GM23248 (cell line): Measurements from ENCODE around the gene MACROD2. TPM values are rescaled to one million over a fixed set of nuclear protein-coding genes. Genes with fewer than 3 reads are reported as not detected.

Experiments
- DNase-seq: peaks from one replicate; pipeline ENCODE4 v3.0.0-alpha.2; 2015
- H2AFZ ChIP-seq: fragments of 200-600 bp; sonication (generic); 2 replicates; pipeline ENCODE4 v1.6.1; 2016; ENCODE audit warnings: antibody characterized with exemption
- H3F3A ChIP-seq: fragments of 200-600 bp; sonication (generic); 2 replicates; pipeline ENCODE4 v1.6.1; 2016; ENCODE audit warnings: mild to moderate bottlenecking, antibody characterized with exemption, mixed run types; ENCODE audit not compliant: insufficient read depth
- H3K27ac ChIP-seq: fragments of 200-600 bp; sonication (generic); 2 replicates; pipeline ENCODE4 v1.5.1; 2016; ENCODE audit warnings: mild to moderate bottlenecking
- H3K27me3 ChIP-seq: fragments of 200-600 bp; sonication (generic); replicated peaks from 2 replicates; pipeline ENCODE4 v1.6.1; 2016; ENCODE audit warnings: mild to moderate bottlenecking; ENCODE audit not compliant: insufficient read depth
- H3K36me3 ChIP-seq: fragments of 200-600 bp; sonication (generic); 2 replicates; pipeline ENCODE4 v1.6.1; 2016; ENCODE audit warnings: low read depth, mild to moderate bottlenecking
- H3K4me1 ChIP-seq: fragments of 200-600 bp; sonication (generic); 2 replicates; pipeline ENCODE4 v1.6.1; 2016; ENCODE audit warnings: mild to moderate bottlenecking; ENCODE audit not compliant: insufficient read depth
- H3K4me2 ChIP-seq: fragments of 200-600 bp; sonication (generic); one replicate; pipeline ENCODE4 v1.6.1; 2016; ENCODE audit warnings: mild to moderate bottlenecking; ENCODE audit not compliant: unreplicated experiment
- H3K4me3 ChIP-seq: fragments of 200-600 bp; sonication (generic); 2 replicates; pipeline ENCODE4 v1.5.1; 2016; ENCODE audit warnings: mild to moderate bottlenecking
- H3K79me2 ChIP-seq: fragments of 200-600 bp; sonication (generic); 2 replicates; pipeline ENCODE4 v1.6.1; 2016; ENCODE audit warnings: mild to moderate bottlenecking; ENCODE audit not compliant: insufficient read depth
- H3K9ac ChIP-seq: fragments of 200-600 bp; sonication (generic); 2 replicates; pipeline ENCODE4 v1.6.1; 2016; ENCODE audit warnings: mild to moderate bottlenecking
- H3K9me2 ChIP-seq: fragments of 200-600 bp; sonication (generic); 2 replicates; pipeline ENCODE4 v1.6.1; 2016; ENCODE audit warnings: mixed run types, mild to moderate bottlenecking, moderate library complexity; ENCODE audit not compliant: insufficient read depth
- H3K9me3 ChIP-seq: fragments of 200-600 bp; sonication (generic); one replicate; pipeline ENCODE4 v1.6.1; 2017; ENCODE audit warnings: low read depth
- H4K20me1 ChIP-seq: fragments of 200-600 bp; sonication (generic); 2 replicates; pipeline ENCODE4 v1.6.0; 2016; ENCODE audit not compliant: insufficient read depth
- EZH2 ChIP-seq: fragments of 200-600 bp; sonication (generic); IDR thresholded peaks from 2 replicates; pipeline ENCODE4 v1.6.1; 2018; ENCODE audit warnings: antibody characterized with exemption, mild to moderate bottlenecking; ENCODE audit not compliant: insufficient read depth, poor library complexity, severe bottlenecking
- EZH2phosphoT487 ChIP-seq: fragments of 200-600 bp; sonication (generic); IDR thresholded peaks from 2 replicates; pipeline ENCODE4 v1.6.1; 2018; ENCODE audit warnings: antibody characterized with exemption, moderate library complexity, mild to moderate bottlenecking, low read depth; ENCODE audit not compliant: insufficient read depth
- WGBS, 2 experiments: methylation state at CpG; one replicate each; pipeline ENCODE4 v1.1.6; 2015 to 2017; ENCODE audit warnings: low lambda C conversion rate in 2 of 2, low coverage in 1 of 2; ENCODE audit errors: missing lambda C conversion rate in 2 of 2; 5-methylcytosine and 5-hydroxymethylcytosine counted together
- in situ Hi-C: fragments of 300-500 bp; cut with MboI; formaldehyde crosslinking; loops from 2 replicates; pipeline ENCODE4 v1.15.0; 2020
- polyA plus RNA-seq: library from polyadenylated mRNA; unstranded; fragments of >200 nt; fragmentation: Nextera tagmentation; extraction: Ambion mirVana; gene quantifications from 2 replicates; pipeline ENCODE4 v1.2.1, GENCODE V29; 2016
- total RNA-seq: library from RNA; depleted of rRNA; stranded (reverse); fragments of >200 nt; shearing (Covaris generic); gene quantifications from 2 replicates; pipeline ENCODE4 v1.2.3, GENCODE V29; 2014

Gene MACROD2
- total and polyA plus RNA-seq, 2 experiments from 2014 or later, result 1.1 to 3.1 TPM

GRCh38 chr20:15625981-15626380, 1630.7 kb downstream of the MACROD2 start:
- no peak overlapping the region for H3K4me2 ChIP-seq
- H3K4me3 ChIP-seq, result no peak overlapping the region
- H3K36me3 ChIP-seq, result no peaks in the 10 kb centered on the region
- no peak overlapping the region for H2AFZ ChIP-seq
- H3K27ac ChIP-seq, result no peak overlapping the region
- no peak for DNase-seq
- in situ Hi-C loops, result no loop called here
- no peaks in the 10 kb centered on the region for H3K9me3 ChIP-seq
- no peaks in the 10 kb centered on the region for H4K20me1 ChIP-seq
- no peaks in the 10 kb centered on the region for H3K79me2 ChIP-seq
- H3K4me1 ChIP-seq, result no peaks in the 10 kb centered on the region
- no peak overlapping the region for H3K9ac ChIP-seq
- TF ChIP-seq EZH2phosphoT487, result no peak
- TF ChIP-seq EZH2, result no peak
- no peaks in the 10 kb centered on the region for H3F3A ChIP-seq
- no peaks in the 10 kb centered on the region for H3K27me3 ChIP-seq
- WGBS, 2 experiments, result 50 to 67% methylated on average over 2 of the region's 2 CpGs
- H3K9me2 ChIP-seq, result no peaks in the 10 kb centered on the region

DNA sequence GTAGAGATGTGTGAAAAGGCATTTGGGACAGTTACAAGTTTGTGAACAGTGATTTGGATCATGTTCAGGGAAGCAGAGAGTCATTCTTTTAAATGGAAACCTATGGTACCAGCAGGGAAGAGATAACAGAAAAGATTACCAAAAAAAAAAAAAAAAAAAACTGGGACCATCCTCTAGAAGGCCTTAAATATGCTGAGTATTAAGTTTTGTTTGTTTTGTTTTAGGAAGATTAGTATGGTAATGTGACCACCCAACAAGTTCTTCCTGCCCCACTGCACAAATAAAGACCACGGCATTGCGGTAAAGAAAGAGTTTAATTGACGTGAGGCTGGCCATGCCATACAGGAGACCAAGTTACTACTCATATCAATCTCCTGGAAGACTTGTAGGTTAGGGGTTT, 1631.8 kb downstream of the MACROD2 start:
- H3K27me3 ChIP-seq, result no peaks in the 10 kb centered on the region
- H3K36me3 ChIP-seq, result no peaks in the 10 kb centered on the region
- no peak for DNase-seq
- H2AFZ ChIP-seq, result no peak overlapping the region
- WGBS, 2 experiments, result 59 to 67% methylated on average over 3 of the region's 3 CpGs
- no peak overlapping the region for H3K27ac ChIP-seq
- no peaks in the 10 kb centered on the region for H3K79me2 ChIP-seq
- no peaks in the 10 kb centered on the region for H4K20me1 ChIP-seq
- TF ChIP-seq EZH2 (no peak), EZH2phosphoT487 (no peak)
- no peaks in the 10 kb centered on the region for H3K4me1 ChIP-seq
- no peaks in the 10 kb centered on the region for H3K9me3 ChIP-seq
- H3F3A ChIP-seq, result no peaks in the 10 kb centered on the region
- H3K4me2 ChIP-seq, result no peak overlapping the region
- in situ Hi-C loops, result no loop called here
- H3K4me3 ChIP-seq, result no peak overlapping the region
- no peak overlapping the region for H3K9ac ChIP-seq
- H3K9me2 ChIP-seq, result no peaks in the 10 kb centered on the region

DNA sequence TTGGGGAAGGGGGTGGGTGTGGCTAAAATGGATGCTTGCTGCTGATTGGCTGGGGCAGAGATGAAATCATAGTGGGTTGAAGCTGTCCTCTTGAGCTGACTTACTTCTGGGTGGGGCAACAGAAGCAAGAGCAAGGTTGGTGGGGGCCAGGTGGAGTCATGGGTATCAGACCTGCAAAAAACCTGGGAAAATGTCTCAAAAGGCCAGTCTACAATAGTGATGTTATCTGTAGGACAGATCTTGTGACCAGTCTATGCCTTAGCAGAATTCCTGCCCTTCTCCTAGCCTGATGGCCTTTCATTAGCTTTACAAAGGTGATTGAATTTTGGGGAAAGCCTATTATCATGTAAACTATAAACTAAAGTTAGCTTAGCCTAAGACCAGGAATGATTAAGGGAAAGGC, 1632.2 kb downstream of the MACROD2 start:
- no peaks in the 10 kb centered on the region for H3K79me2 ChIP-seq
- H3K9me2 ChIP-seq, result no peaks in the 10 kb centered on the region
- no peaks in the 10 kb centered on the region for H3K27me3 ChIP-seq
- no peak overlapping the region for H2AFZ ChIP-seq
- no peaks in the 10 kb centered on the region for H4K20me1 ChIP-seq
- H3K36me3 ChIP-seq, result no peaks in the 10 kb centered on the region
- H3K27ac ChIP-seq, result no peak overlapping the region
- TF ChIP-seq EZH2phosphoT487, result no peak
- TF ChIP-seq EZH2, result no peak
- DNase-seq, result no peak
- H3K9ac ChIP-seq, result no peak overlapping the region
- H3K4me2 ChIP-seq, result no peak overlapping the region
- H3F3A ChIP-seq, result no peaks in the 10 kb centered on the region
- H3K4me3 ChIP-seq, result no peak overlapping the region
- H3K9me3 ChIP-seq, result no peaks in the 10 kb centered on the region
- in situ Hi-C loops, result no loop called here
- H3K4me1 ChIP-seq, result no peaks in the 10 kb centered on the region

- in situ Hi-C loops, result no loop called here
- Histone ChIP-seq H3K4me3 (no peak overlapping the region), H3K27ac (no peak overlapping the region), H3K9me2 (no peaks in the 10 kb centered on the region), H3K36me3 (no peaks in the 10 kb centered on the region), H3K9ac (no peak overlapping the region), H3K27me3 (0 out of 2 replicates have a peak, but pooled peaks cover 4% of the 10 kb centered on the region), H3K4me2 (no peak overlapping the region), H3K9me3 (no peaks in the 10 kb centered on the region), H3K79me2 (no peaks in the 10 kb centered on the region), H3F3A (no peaks in the 10 kb centered on the region), H4K20me1 (no peaks in the 10 kb centered on the region), H3K4me1 (no peaks in the 10 kb centered on the region), H2AFZ (no peak overlapping the region)
- TF ChIP-seq EZH2phosphoT487 (no peak), EZH2 (no peak)
- WGBS, 2 experiments, result 54 to 61% methylated on average over 4 of the region's 4 CpGs
- DNase-seq, result no peak
These were observed 1633.6 kb downstream of the MACROD2 start for GRCh38 chr20:15628851-15629353.

DNA sequence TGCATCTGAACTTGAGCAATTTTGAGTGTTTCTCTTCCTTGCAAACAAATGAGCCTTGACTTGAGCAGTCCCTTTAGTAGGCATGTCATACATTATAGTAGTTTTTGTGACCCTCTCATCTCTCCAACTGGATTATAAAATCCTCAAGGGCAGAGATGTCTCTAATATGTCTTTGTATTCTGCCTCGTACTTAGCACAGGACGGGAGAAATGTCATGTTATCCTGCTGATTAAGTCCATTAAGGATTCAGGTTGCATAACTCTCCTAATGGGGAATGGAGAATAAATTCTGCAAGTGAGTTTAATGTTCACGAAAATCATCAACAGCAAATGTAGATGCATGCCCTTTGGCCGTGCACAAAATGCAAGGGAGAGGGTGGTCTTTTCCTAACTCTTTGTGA, 1635.0 kb downstream of the MACROD2 start:
- H3K9ac ChIP-seq, result no peak overlapping the region
- in situ Hi-C loops, result no loop called here
- H3K4me1 ChIP-seq, result no peaks in the 10 kb centered on the region
- no peaks in the 10 kb centered on the region for H3K9me3 ChIP-seq
- no peaks in the 10 kb centered on the region for H4K20me1 ChIP-seq
- TF ChIP-seq EZH2phosphoT487, result no peak
- TF ChIP-seq EZH2, result no peak
- no peaks in the 10 kb centered on the region for H3F3A ChIP-seq
- DNase-seq, result no peak
- H3K4me2 ChIP-seq, result no peak overlapping the region
- H3K27me3 ChIP-seq, result 0 out of 2 replicates have a peak, but pooled peaks cover 5% of the 10 kb centered on the region
- H3K27ac ChIP-seq, result no peak overlapping the region
- H3K9me2 ChIP-seq, result no peaks in the 10 kb centered on the region
- H2AFZ ChIP-seq, result no peak overlapping the region
- whole genome bisulfite sequencing, 2 experiments, result 62 to 70% methylated on average over 4 of the region's 4 CpGs
- H3K4me3 ChIP-seq, result no peak overlapping the region
- no peaks in the 10 kb centered on the region for H3K79me2 ChIP-seq
- H3K36me3 ChIP-seq, result no peaks in the 10 kb centered on the region
